Calu3 (cell line): ENCODE data around the gene CYP2R1. TPM values are rescaled to one million over a fixed set of nuclear protein-coding genes. Genes with fewer than 3 reads are reported as not detected.
"Not testable (repeated sequence)": the region's sequence is repeated elsewhere in the genome, so short reads cannot be mapped to it uniquely, and the experiment has no call there.

Experiments
- BruUV-seq: library from RNA; stranded (reverse); fragments of 400-500 nt; replicated peaks from 2 replicates; lab custom pipeline; 2021; lab: Mats Ljungman, UMichigan
- CTCF ChIA-PET: fragments of 300-600 bp; sonication (Branson Sonifier 250); formaldehyde crosslinking; loops from one replicate; lab custom pipeline; 2022; ENCODE audit warnings: antibody characterized with exemption; lab: Charles Lee
- DNase-seq: peaks from one replicate; pipeline ENCODE4 v3.0.0; 2022
- H3K27ac Mint-ChIP-seq: one replicate; pipeline ENCODE4 v1.8.0; 2022; ENCODE audit warnings: mixed read lengths; ENCODE audit not compliant: unreplicated experiment
- H3K27me3 Mint-ChIP-seq: one replicate; pipeline ENCODE4 v1.8.0; 2022; ENCODE audit warnings: mixed read lengths; ENCODE audit not compliant: unreplicated experiment
- H3K36me3 Mint-ChIP-seq: one replicate; pipeline ENCODE4 v1.8.0; 2022; ENCODE audit warnings: mild to moderate bottlenecking, moderate library complexity, mixed read lengths; ENCODE audit not compliant: insufficient read depth, unreplicated experiment
- H3K4me1 Mint-ChIP-seq: one replicate; pipeline ENCODE4 v1.8.0; 2022; ENCODE audit warnings: mild to moderate bottlenecking, low read depth, mixed read lengths; ENCODE audit not compliant: unreplicated experiment
- H3K4me3 Mint-ChIP-seq: one replicate; pipeline ENCODE4 v1.8.0; 2022; ENCODE audit warnings: mild to moderate bottlenecking, low read depth, moderate library complexity, mixed read lengths; ENCODE audit not compliant: unreplicated experiment
- H3K9me3 Mint-ChIP-seq: one replicate; pipeline ENCODE4 v1.8.0; 2022; ENCODE audit warnings: low read depth, mixed read lengths; ENCODE audit not compliant: unreplicated experiment
- intact Hi-C: fragments of 100-400 bp; cut with micrococcal nuclease; formaldehyde crosslinking; loops from one replicate; pipeline ENCODE4 v1.10.0; 2022; ENCODE audit not compliant: unreplicated experiment
- total RNA-seq: library from RNA; stranded (reverse); gene quantifications from 2 replicates; pipeline ENCODE4 v1.2.3, GENCODE V29; 2022
- TF ChIP-seq, protein P1 (sequence below): fragments of 200-600 bp; IDR thresholded peaks from one replicate; pipeline ENCODE4 v1.8.0; 2022; ENCODE audit warnings: antibody characterized with exemption; ENCODE audit not compliant: unreplicated experiment

The CYP2R1 gene
- total RNA-seq, 1 experiment from 2014 or later, result 21.4 TPM

- no TSS peak for BruUV-seq
- CTCF ChIA-PET, result no interaction called here
Observed at GRCh38 chr11:14872032-14872431, 20.0 kb downstream of the CYP2R1 start.

DNA sequence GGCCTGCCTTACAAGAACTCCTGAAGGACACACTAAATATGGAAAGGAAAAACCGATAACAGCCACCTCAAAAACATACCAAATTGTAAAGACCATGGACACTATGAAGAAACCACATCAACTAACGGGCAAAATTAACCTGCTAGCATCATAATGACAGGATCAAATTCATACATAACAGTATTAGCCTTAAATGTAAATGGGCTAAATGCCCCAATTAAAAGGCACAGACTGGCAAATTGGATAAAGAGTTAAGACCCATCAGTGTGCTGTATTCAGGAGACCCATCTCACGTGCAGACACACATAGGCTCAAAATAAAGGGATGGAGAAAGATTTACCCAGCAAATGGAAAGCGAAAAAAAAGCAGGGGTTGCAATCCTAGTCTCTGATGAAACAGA lies 28.3 kb downstream of the CYP2R1 start:
- BruUV-seq, H3K4me3 Mint-ChIP-seq, intact Hi-C loops, H3K36me3 Mint-ChIP-seq, DNase-seq, H3K27me3 Mint-ChIP-seq, H3K9me3 Mint-ChIP-seq, H3K27ac Mint-ChIP-seq: not testable (repeated sequence)
- H3K4me1 Mint-ChIP-seq, result peaks cover 13% of the 10 kb centered on the region
- CTCF ChIA-PET, result interaction anchor here (0.8 kb wide), 1 partner anchor 322 kb away, joined by 3 read pairs; no protein-coding TSS in a partner anchor

More at GRCh38 chr11:14872032-14872431, 20.0 kb downstream of the CYP2R1 start:
- DNase-seq, result no peak
- H3K4me3 Mint-ChIP-seq, result no peak overlapping the region
- intact Hi-C loops, result no loop called here
- peak overlapping the region; percentile 8 for H3K27ac Mint-ChIP-seq
- H3K4me1 Mint-ChIP-seq, result no peaks in the 10 kb centered on the region
- no peaks in the 10 kb centered on the region for H3K27me3 Mint-ChIP-seq
- no peaks in the 10 kb centered on the region for H3K36me3 Mint-ChIP-seq
- H3K9me3 Mint-ChIP-seq, result no peaks in the 10 kb centered on the region
- TF ChIP-seq, protein P1, sequence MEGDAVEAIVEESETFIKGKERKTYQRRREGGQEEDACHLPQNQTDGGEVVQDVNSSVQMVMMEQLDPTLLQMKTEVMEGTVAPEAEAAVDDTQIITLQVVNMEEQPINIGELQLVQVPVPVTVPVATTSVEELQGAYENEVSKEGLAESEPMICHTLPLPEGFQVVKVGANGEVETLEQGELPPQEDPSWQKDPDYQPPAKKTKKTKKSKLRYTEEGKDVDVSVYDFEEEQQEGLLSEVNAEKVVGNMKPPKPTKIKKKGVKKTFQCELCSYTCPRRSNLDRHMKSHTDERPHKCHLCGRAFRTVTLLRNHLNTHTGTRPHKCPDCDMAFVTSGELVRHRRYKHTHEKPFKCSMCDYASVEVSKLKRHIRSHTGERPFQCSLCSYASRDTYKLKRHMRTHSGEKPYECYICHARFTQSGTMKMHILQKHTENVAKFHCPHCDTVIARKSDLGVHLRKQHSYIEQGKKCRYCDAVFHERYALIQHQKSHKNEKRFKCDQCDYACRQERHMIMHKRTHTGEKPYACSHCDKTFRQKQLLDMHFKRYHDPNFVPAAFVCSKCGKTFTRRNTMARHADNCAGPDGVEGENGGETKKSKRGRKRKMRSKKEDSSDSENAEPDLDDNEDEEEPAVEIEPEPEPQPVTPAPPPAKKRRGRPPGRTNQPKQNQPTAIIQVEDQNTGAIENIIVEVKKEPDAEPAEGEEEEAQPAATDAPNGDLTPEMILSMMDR, result no peak

GRCh38 chr11:14861680-14862079 lies 30.4 kb downstream of the CYP2R1 start:
- no peak overlapping the region for H3K4me3 Mint-ChIP-seq
- peak; percentile 14 for DNase-seq
- CTCF ChIA-PET, result no interaction called here
- TF ChIP-seq, protein P1, result no peak
- no TSS peak for BruUV-seq
- no peaks in the 10 kb centered on the region for H3K36me3 Mint-ChIP-seq
- intact Hi-C loops, result no loop called here
- H3K9me3 Mint-ChIP-seq, result no peaks in the 10 kb centered on the region
- no peaks in the 10 kb centered on the region for H3K27me3 Mint-ChIP-seq
- H3K27ac Mint-ChIP-seq, result no peak overlapping the region
- H3K4me1 Mint-ChIP-seq, result peaks cover 13% of the 10 kb centered on the region

DNA sequence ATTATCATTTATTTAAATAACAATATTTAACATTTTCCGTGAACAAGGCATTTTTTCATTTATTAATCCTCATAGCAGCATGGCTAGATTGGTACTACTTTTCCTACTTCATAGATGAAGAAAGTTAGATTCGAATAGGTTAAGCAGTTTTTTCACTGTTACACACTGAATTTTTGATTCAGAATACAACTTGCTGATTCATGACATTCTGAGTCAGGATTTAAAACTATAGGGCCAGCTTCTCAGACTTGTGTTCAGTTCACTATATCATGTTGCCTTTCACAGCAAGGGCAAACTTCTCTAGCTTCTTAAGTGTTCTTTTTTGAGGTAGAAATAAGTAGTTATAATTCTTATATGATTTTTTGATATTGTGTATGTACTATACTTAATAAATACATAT lies 31.5 kb downstream of the CYP2R1 start:
- intact Hi-C loops, result no loop called here
- Mint-ChIP-seq H3K36me3 (no peaks in the 10 kb centered on the region), H3K27me3 (no peaks in the 10 kb centered on the region), H3K4me3 (no peak overlapping the region), H3K4me1 (peaks cover 13% of the 10 kb centered on the region), H3K9me3 (no peaks in the 10 kb centered on the region), H3K27ac (no peak overlapping the region)
- no TSS peak for BruUV-seq
- DNase-seq, result no peak
- TF ChIP-seq, protein P1, result no peak
- CTCF ChIA-PET, result no interaction called here

- DNase-seq, result no peak
- CTCF ChIA-PET, result no interaction called here
- no peak overlapping the region for H3K4me3 Mint-ChIP-seq
- peaks cover 13% of the 10 kb centered on the region for H3K4me1 Mint-ChIP-seq
- intact Hi-C loops, result no loop called here
- no peaks in the 10 kb centered on the region for H3K36me3 Mint-ChIP-seq
- TF ChIP-seq, protein P1, result no peak
- no peak overlapping the region for H3K27ac Mint-ChIP-seq
- H3K27me3 Mint-ChIP-seq, result no peaks in the 10 kb centered on the region
- no TSS peak for BruUV-seq
- no peaks in the 10 kb centered on the region for H3K9me3 Mint-ChIP-seq
Observed at GRCh38 chr11:14858404-14858803, 33.6 kb downstream of the CYP2R1 start.
